GM21447 (cell line): ENCODE data around the gene PIF1.
"Not testable (repeated sequence)": the region's sequence is repeated elsewhere in the genome, so short reads cannot be mapped to it uniquely, and the experiment has no call there.

ENCODE experiments used
- ATAC-seq: cut with Tn5 transposase; IDR thresholded peaks from one replicate; pipeline ENCODE4 v1.9.1; 2021; ENCODE audit not compliant: unreplicated experiment

Gene PIF1

GRCh38 chr15:64810497-64811326 lies 14.7 kb downstream of the PIF1 start:
- ATAC-seq: no peak

GRCh38 chr15:64809649-64810496 lies 15.6 kb downstream of the PIF1 start:
- no peak for ATAC-seq

GRCh38 chr15:64808785-64809453 lies 16.5 kb downstream of the PIF1 start:
- ATAC-seq: no peak

GRCh38 chr15:64807751-64808222 lies 17.7 kb downstream of the PIF1 start:
- no peak for ATAC-seq

GRCh38 chr15:64807051-64807749 lies 18.2 kb downstream of the PIF1 start:
- ATAC-seq: no peak

- no peak for ATAC-seq
Measured at GRCh38 chr15:64806509-64806908, 18.9 kb downstream of the PIF1 start.

- ATAC-seq: no peak
Measured at GRCh38 chr15:64804619-64805018, 20.8 kb downstream of the PIF1 start.

GRCh38 chr15:64803526-64803925 lies 21.9 kb downstream of the PIF1 start:
- ATAC-seq: no peak

GRCh38 chr15:64800476-64800875 lies 25.0 kb downstream of the PIF1 start:
- ATAC-seq: no peak

GRCh38 chr15:64798905-64799304 lies 26.5 kb downstream of the PIF1 start:
- ATAC-seq: not testable (repeated sequence)

GRCh38 chr15:64795921-64796320 lies 29.5 kb downstream of the PIF1 start:
- not testable (repeated sequence) for ATAC-seq

- ATAC-seq: not testable (repeated sequence)
Measured at GRCh38 chr15:64795299-64795698, 30.1 kb downstream of the PIF1 start.

GRCh38 chr15:64792282-64792681 lies 33.2 kb downstream of the PIF1 start:
- no peak for ATAC-seq

GRCh38 chr15:64791401-64791800 lies 34.0 kb downstream of the PIF1 start:
- no peak for ATAC-seq

- ATAC-seq: no peak
Measured at GRCh38 chr15:64783796-64784195, 41.7 kb downstream of the PIF1 start.

GRCh38 chr15:64782751-64783150 lies 42.7 kb downstream of the PIF1 start:
- ATAC-seq: no peak

- ATAC-seq: no peak
Measured at GRCh38 chr15:64781299-64781698, 44.1 kb downstream of the PIF1 start.

- no peak for ATAC-seq
Measured at GRCh38 chr15:64780600-64781156, 44.8 kb downstream of the PIF1 start.

- ATAC-seq: no peak
Measured at GRCh38 chr15:64779630-64780029, 45.8 kb downstream of the PIF1 start.

GRCh38 chr15:64779024-64779423 lies 46.4 kb downstream of the PIF1 start:
- no peak for ATAC-seq
